SK-N-SH treated with all-trans-retinoic acid at 6 μM for 48 hours (cell line): Measurements from ENCODE around the gene CAPN12.

Experiments used
- ARNTL ChIP-seq: fragments of 450-650 bp; formaldehyde crosslinking; IDR thresholded peaks from 2 replicates; pipeline ENCODE4 v1.5.0; 2020; ENCODE audit warnings: low read depth, mild to moderate bottlenecking, moderate library complexity, borderline replicate concordance
- BACH2 ChIP-seq: fragments of 250-450 bp; sonication (Bioruptor Pico); IDR thresholded peaks from 2 replicates; pipeline ENCODE4 v1.9.0; 2021; ENCODE audit warnings: mild to moderate bottlenecking, borderline replicate concordance
- CREB5 ChIP-seq: fragments of 250-450 bp; sonication (Bioruptor Pico); IDR thresholded peaks from 2 replicates; pipeline ENCODE4 v1.5.1; 2020; ENCODE audit warnings: low read depth, mild to moderate bottlenecking, moderate library complexity
- CSRNP3 ChIP-seq: fragments of 250-450 bp; sonication (Bioruptor Pico); IDR thresholded peaks from 2 replicates; pipeline ENCODE4 v1.5.1; 2021; ENCODE audit warnings: mild to moderate bottlenecking, moderate library complexity
- ESRRG ChIP-seq: fragments of 250-450 bp; sonication (Bioruptor Pico); IDR thresholded peaks from 2 replicates; pipeline ENCODE4 v1.6.1; 2021; ENCODE audit warnings: mild to moderate bottlenecking
- ISL1 ChIP-seq: fragments of 250-450 bp; sonication (Bioruptor Pico); IDR thresholded peaks from 2 replicates; pipeline ENCODE4 v2.1.2; 2022; ENCODE audit warnings: mild to moderate bottlenecking, moderate library complexity
- PATZ1 ChIP-seq: fragments of 250-450 bp; sonication (Bioruptor Pico); IDR thresholded peaks from 2 replicates; pipeline ENCODE4 v1.8.0; 2020; ENCODE audit warnings: mild to moderate bottlenecking, moderate library complexity, borderline replicate concordance
- POU6F1 ChIP-seq: fragments of 250-450 bp; sonication (Bioruptor Pico); IDR thresholded peaks from 2 replicates; pipeline ENCODE4 v1.8.0; 2021; ENCODE audit warnings: low read depth, mild to moderate bottlenecking, moderate library complexity, borderline replicate concordance
- RARB ChIP-seq: fragments of 250-450 bp; sonication (Bioruptor Pico); IDR thresholded peaks from 2 replicates; pipeline ENCODE4 v1.8.0; 2021; ENCODE audit warnings: mild to moderate bottlenecking, moderate library complexity
- TSHZ2 ChIP-seq: fragments of 250-450 bp; sonication (Bioruptor Pico); IDR thresholded peaks from 2 replicates; pipeline ENCODE4 v1.5.0; 2020; ENCODE audit warnings: mild to moderate bottlenecking, moderate library complexity
- ZC3H10 ChIP-seq: fragments of 250-450 bp; sonication (Bioruptor Pico); IDR thresholded peaks from 2 replicates; pipeline ENCODE4 v1.5.1; 2021; ENCODE audit warnings: mild to moderate bottlenecking, moderate library complexity
- ZFP3 ChIP-seq: fragments of 250-450 bp; sonication (Bioruptor Pico); IDR thresholded peaks from 2 replicates; pipeline ENCODE4 v1.5.0; 2020; ENCODE audit warnings: mild to moderate bottlenecking, moderate library complexity
- ZNF8 ChIP-seq: fragments of 450-650 bp; formaldehyde crosslinking; IDR thresholded peaks from 2 replicates; pipeline ENCODE4 v1.5.0; 2020; ENCODE audit warnings: mild to moderate bottlenecking, moderate library complexity

- TF ChIP-seq CREB5 (CRISPR knock-in tag): no peak
- no peak for TF ChIP-seq ISL1 (CRISPR knock-in tag)
- no peak for TF ChIP-seq ESRRG
- no peak for TF ChIP-seq POU6F1 (CRISPR knock-in tag)
- no peak for TF ChIP-seq ZC3H10 (CRISPR knock-in tag)
- no peak for TF ChIP-seq PATZ1
- no peak for TF ChIP-seq ARNTL (CRISPR knock-in tag)
- no peak for TF ChIP-seq RARB (CRISPR knock-in tag)
- TF ChIP-seq BACH2 (CRISPR knock-in tag): no peak
- TF ChIP-seq ZNF8: no peak
- TF ChIP-seq ZFP3 (CRISPR knock-in tag): no peak
- no peak for TF ChIP-seq TSHZ2
- TF ChIP-seq CSRNP3 (CRISPR knock-in tag): no peak
Measured at GRCh38 chr19:38695317-38695683, 49.0 kb downstream of the CAPN12 start.
